Activated CD4-positive, alpha-beta T cell treated with anti-CD3 and anti-CD28 coated beads for 1 hour (primary cell): ENCODE results near the gene WNT3A.
A peak's percentile ranks its signal among the peaks of the same experiment; 100 is the strongest.

Source experiments
- DNase-seq: peaks from one replicate; pipeline ENCODE4 v3.0.0-alpha.2; 2020

WNT3A gene

DNA sequence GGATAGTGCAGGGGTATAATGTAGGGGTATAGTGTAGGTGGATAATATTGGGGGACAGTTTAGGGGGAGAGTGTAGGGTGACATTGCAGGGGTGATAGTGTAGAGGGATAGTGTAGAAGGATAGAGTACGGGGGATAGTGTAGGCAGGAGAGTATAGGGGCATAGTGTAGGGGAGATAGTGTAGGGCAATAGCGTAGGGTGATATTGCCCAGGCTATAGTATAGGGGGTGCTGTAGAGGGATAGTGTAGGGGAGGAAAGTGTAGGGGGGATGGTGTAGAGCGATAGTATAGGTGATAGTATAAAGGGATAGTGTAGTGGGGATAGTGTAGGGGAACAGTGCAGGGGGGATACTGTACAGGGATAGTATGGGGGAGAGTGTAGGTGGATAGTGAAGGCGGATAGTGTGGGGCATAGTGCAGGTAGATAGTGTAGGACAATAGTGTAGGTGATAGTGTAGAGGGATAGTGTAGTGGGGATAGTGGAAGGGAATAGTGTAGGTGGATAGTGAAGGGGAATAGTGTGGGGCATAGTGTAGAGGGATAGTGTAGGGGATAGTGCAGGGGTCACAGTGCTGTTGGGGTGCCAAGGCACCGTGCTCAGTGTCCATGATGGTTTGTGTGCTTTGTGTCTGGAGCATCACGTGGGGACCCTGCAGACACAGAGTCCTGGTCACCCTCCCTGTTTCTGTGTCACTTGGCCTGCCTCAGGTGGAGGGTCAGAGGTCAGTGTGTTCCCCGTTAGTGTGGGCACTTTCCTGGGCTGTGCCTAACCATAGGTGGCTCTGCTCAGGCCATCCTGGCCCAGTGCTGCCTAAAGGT, 65.2 kb downstream of the WNT3A start:
- DNase-seq = no peak

DNA sequence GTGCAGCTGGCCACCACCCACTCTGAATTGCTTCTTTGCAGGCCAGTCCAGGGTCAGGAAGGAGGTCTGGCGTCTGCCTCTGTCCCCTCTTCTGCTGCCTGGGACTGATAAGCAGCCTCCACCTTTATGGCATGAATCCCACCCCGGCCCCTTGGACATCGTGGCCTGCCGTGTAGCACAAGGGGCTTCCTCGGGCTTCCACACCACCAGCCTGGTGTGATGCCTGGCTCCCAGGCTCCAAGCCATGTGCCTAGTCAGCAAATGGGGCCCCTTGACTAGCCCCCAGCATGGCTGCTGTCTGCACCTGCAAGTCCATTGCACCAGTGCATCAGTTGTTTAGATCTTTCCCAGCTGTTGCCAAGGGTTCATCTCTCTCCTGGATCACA, 65.9 kb downstream of the WNT3A start:
- DNase-seq = no peak

DNA sequence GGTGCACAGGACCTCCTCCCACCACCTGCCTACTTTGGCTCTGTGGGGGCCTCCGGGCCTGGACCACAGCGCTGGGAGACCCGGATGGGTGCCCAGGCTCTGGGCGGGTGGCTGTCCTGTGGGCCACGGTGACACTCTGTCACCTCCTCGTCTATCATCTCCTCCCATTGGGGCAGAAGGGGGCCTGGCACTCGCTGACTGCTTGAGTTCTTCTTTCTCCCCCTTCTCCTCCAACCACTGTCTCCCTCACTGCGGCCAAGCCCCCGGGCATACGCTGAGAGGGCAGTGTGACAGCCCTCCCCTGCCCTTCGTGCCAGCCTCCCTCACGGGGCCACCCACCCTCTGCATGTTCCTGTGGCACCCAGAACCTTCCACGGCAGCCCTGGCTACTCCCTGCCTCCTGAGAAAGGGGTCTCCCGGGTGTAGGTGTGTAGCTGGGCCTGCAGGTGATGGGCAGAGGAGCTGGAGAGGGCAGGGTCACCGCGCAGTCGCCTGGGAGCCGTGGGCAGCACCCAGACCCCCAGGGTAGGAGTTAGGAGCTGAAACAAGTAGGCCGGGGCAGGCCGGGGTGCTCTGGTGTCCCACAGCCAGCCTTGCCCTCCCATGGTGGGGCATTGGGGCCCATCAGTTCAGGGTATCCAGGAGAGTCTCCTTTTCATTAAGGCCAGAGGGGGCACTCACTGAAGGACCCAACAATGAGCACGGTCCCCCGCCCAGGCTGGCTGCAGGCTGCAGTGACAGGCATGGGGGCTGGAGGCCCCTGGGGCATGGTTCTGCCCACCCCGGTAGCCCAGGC, 66.5 kb downstream of the WNT3A start:
- no peak for DNase-seq

DNA sequence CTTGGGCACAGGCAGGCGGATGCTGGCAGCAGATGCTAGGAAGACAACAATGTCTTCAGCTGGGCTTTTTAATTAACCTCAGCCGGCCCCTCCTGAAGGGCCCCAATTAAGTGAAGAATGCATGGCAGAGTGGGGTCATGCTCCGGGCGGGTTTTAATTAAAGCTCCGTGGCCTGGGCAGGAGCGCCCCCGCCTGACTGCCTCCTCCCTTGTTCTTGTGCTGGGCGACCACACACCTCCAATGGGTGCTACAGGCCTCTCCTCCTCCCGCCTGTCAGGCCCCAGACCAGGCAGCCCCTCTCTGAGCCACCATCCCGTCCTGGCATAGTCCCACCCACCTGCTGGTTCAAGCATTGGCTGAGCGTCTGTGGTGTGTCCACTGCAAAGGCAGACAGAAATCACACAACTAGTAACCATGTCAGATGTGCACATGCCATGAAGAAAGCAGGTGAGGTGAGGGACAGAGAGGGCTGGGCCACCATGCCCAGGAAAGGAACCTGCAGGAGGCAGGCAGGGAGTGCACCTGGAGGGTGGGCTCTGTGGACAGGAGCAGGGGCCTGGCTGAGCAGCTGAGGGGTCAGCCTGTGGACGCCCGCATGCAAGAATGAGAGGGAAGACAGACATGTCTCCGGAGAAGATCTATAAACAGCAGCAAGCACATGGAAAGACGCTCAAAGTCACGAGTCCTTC, 67.2 kb downstream of the WNT3A start:
- no peak for DNase-seq

DNA sequence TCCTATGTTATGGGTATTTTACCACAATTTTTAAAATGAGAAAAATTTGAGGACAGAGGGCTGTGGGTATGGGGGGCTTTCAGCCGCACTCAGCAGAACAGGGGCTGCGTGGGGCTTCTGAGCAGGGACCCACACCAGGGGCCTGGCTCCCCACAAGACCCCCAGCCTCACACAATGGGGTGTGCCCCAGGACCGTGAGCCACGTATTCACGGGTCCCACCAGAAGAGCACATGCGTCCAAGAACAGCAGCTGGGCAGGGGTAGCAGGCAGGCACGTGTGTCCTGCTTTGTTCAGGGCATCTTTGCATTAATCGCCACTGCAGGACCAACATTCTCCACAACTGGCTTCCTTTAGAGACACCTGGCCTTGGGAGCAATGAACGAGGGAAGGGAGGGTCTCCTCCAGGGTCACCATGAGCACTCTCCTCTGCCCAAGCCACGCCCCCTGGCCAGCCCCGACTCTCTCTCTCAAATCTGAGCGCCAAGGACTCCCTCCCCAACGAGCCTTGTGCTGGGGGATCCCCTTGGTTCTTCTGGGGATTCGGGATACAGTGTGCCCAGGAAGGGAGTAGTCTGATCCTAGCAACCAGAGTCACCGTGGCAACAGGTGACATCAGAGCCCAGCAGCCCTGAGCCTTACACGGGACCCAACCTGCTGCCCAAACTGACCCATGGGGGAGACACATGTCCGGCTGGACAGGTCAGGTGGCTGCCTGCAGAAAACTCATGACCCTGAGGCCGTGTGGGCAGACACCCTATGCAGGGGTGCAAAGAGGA, 68.3 kb downstream of the WNT3A start:
- DNase-seq = no peak

DNA sequence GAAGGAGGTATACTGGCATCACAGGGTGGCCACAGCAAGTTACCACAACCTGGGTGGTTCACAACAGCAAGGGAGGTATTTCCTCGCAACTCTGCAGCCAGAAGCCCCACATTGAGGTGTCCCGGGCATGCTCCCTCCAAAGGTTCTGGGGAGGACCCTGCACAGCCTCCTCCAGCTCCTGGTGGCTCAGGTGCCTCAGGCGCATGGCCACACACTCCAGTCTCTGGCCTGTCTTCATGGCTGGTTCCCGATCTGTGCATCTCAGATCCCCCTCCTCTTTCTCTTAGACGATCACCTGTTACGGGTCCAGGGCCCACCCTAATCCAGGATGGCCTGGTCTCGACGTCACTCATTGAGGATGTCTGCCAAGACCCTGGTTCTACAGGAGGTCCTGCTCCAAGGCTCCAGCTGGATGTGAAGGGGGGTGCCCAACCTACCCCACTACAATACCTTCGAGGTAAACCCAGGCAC, 69.0 kb downstream of the WNT3A start:
- no peak for DNase-seq

DNA sequence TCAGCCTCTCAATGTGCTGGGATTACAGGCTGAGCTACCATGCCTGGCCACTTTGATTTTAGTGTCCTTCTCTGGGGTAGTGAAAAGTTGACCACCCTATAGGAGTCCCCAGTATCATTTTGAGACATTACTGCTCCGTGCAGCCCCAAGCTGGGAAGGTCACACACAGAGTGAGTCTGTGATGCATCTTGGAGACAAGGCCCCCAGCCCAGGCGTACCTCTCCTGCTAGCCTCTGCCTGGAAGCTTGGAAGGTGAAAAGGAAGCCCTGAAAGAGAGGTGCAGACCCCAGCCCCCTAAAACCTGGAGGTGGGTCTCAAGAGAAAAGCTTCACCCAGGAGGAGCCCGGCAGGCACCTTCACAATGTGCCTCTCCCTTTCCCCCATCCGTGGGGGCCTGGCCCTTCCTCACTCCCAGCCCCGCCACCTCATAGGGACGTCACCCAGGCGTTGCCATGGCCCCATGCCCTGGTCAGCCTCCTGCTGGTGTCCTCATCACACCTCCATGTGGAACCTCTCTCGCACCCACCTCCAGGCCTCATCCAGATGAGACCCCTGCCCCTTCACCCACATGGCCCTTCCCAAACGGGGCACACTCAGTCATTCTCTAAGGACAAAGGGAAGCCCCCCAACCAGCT, 70.1 kb downstream of the WNT3A start:
- no peak for DNase-seq

DNA sequence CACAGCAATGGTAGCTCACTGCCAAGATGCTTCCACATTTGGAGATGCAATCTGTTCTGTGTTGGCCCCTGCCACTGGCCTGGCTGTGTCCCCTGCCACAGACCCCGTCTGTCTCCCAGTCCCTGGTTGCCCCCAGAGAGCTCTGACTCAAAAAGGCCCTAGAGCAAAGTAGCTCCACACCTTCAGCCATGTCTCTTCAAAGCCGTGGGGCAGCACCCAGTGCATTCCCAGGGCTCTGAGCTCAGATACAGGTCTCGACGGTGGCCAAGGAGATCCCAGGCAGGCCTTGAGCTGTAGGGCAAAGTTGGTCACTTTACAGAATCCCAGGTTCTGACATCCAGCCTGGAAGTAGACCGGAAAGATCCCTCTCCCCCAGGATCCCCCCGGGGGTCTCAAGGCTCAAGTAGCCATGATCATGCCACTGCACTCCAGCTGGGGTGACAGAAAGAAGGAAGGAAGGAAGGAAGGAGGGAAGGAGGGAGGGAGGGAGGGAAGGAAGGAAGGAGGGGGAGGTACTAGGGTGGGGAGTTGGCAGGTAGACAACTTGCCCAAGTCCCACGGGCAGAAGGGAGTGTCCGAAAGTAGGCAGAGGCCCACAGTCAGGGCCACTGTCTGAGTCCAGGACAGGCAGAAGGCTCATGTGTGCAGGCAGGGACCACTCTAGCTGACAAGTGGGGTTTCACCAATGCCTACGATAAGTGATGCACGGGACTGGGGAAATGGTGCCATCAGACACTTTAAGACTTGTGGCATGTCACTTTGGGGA, 71.0 kb downstream of the WNT3A start:
- DNase-seq = no peak

DNA sequence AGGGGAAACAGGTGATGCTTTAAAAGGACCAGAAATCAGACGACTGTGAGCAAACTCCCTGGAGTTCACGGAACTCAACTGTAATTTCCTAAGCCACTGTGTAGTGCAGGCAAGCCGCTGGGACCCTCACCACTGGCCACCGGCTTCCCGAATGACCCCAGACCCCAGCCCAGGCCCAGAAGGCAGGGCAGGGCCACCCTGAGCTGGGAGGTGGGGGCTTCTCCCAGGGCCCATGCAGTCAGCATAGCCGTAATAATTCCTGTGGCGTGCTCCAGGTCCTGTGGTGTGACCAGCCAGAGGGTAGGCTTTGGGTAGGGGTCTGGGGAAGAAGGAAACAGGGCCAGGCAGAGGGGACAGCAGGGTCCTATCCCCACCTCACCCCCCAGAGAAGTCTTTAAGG, 72.2 kb downstream of the WNT3A start:
- DNase-seq = no peak

DNA sequence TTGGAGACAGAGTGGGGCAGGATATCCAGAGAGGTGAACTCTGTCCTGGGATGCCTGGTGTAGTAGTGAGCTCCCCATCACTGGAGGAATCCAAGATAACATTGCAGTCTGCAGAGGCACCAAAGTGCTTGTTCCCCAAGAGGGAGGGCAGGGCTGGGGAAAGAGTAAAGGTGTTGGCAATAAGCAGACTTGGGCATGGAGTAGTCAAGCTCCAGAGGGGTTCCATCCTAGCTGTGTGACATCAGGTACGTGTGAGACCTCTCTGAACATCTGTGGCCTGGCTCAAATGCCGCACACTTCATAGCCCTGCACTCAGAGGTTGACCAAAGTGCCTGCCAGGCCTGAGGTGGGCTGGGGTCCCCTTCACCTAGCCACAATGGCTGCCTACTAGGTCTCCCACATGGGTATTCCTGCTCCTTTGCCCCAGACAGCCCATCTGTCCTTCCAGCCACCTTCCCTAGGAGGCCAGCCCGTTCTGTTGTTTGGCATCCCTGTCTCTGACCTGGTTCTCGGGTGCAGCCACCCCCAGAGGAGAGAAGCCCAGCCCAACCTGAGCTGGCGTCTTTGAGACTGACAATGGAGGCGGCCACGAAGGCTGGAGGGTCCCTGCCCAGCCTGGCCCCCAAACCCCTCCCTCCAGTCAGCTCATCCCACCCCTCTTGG, 72.9 kb downstream of the WNT3A start:
- no peak for DNase-seq

DNA sequence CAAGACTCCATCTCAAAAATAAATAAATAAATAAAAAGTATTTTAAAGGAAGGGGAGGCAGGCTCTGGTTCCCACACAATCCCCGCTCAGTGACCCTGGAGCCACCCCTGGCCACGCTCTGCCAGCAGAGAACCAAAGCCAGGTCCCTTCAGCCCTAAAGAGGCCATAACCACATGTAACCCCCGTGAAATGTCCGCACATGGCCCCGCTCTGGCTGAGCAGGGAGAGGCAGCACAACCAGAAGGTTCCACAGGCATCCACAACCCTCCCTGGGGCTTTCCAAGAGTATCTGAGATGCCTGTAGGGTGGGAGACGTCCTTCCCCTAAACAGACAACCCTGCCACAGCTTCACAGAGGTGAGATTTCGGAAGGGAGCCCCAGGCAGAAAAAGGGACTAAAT, 74.3 kb downstream of the WNT3A start:
- DNase-seq = no peak

DNA sequence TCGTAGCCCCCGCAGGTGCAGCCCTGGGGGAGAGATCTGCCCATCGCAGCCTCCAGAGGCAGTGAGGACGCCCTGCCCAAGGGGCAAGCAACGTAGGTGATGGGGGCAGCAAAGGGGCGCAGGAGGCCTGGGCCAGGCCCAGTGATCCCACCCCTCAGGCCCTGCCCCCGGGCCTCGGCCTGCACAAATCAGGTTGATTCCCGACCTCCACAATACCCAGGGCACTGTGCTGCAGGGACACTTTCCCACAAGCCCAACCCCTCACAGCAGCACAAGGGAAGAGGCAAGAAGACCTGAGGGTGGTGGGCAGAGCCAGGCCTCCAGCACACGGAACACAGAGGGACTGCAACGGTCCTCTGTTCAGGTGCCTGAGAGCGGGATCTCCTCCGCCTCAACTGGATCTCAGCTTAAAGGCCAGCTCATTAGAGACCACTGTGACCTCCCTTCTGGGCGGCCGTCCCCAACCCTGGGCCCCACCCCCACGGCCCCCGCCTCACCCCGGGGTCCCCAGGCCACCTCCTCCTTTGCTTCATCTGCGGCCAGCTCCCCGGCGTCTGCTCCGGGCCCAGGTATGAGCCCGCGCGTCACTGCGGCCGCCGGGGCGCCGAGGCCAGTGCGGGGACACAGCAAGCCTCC, 74.9 kb downstream of the WNT3A start:
- DNase-seq = no peak

DNA sequence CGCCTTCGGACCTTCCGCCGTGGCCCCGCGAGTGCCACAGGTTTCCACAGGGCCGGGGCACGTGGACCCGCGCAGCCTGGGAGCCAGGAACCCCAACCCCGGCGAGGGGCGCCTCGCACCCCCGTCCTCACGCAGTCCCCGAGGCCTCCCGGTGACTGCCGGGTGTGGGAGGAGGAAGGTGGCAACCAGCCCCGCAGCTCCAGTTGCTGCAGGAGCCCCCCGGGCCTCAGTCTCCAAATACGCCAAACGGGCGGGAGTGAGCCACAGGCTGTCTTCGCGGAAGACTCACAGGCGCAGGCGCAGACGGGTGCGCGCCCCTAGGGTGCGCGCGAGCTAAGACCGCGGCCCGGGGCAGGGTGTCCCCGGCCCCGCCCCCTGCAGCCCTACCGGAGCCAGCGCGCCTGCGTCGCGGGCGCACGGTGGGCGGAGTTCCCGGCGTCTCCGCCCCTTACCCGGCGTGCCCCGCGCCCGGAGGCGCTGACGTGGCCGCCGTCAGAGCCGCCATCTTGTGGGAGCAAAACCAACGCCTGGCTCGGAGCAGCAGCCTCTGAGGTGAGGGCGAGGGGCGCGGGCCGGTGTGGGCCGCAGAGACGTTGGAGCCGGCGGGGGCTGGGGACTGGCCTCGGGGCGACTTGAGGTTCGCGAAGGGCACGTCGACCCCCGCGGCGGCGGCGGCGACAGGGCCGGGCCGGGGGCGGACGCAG, 75.6 kb downstream of the WNT3A start, which contains the start of gene ARF1:
ARF1 (plus strand) TSS at position 495 of the 704 bp plus-strand sequence. CDS start 14,407 bp downstream, outside the sequence.
- peak; percentile 93 for DNase-seq

DNA sequence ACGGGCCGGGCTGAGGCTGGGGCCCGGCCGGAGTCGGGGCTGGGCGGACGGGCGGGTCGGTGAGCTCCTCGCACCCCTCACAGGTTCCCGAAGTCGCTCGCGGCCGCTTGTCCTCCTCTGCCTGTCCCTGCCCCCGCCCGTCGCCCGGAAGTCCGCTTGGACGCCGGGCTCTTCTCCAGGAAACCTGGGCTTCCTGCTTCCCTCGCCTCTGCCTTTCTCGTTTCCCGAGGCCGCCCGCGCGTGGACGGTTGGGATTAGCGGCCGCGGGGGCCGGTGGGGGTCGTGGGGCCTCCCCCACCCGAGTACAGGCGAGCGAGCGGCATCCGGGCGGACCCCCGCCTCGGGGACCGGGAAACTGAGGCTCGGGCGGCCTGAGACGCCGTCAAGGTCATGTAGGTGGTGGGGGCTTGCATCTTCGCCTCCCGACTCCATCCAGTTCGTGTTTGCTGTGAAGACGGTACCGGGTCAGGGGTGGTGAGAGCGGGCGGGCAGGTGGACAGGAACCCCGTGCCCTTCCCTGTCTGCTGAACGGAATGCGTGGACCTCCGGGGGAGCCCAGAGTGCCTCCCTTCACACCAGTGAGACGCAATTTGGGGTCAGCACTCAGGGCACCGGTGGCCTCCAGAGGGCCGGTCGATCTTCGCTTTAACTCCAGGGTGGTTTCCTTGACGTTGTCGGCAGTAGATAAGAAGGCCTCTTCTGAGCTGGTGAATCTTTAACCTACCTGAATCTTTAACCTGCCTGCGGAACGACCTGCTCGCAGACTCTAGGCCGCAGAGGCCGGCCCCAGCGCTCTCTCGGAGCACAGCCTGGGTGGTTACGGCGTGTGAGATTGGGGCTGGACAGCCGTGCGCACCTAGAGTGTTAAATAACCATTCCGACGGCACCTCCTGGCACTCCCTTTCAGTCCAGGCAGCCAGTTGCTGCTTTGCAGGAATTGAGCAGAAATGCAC, 76.4 kb downstream of the WNT3A start:
- no peak for DNase-seq

DNA sequence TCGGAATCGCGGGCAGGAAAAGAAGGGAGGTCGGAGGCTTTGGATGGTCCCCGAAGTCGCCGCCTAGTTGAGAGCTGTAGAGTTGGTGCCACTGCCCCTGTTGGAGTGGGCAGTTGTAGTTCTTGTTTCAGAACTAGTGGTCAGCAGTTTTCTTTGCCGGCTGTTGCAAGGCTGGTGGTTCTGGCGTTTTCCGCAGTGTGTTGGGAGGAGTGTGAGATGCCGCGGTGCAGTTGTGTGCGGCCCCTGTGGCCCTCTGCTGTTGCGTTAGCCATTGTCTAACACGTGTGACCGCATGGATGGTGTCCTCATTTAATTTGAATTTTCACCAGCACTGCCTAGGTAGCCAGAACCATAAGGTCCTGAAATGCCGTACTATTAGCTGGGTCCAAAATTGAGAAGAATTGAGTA, 77.1 kb downstream of the WNT3A start:
- no peak for DNase-seq

DNA sequence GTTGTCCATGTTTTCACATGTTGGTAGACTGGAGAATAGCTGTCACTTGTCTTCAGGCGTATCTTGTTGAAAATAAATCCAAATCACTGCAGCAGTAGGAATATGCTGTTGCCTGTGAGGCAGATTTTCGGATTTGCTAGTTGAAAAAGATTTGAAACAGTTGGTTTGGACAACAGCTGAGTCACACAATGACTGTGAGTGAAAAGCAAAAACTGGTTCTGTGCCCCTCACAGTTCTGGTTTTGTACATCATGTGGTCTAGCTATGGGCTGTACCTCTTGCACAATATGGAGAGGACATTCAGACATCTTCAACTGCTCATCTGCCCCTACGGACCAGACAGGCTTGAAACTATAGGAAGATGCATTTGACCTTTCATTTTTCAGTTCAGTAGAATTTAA, 77.5 kb downstream of the WNT3A start:
- no peak for DNase-seq

DNA sequence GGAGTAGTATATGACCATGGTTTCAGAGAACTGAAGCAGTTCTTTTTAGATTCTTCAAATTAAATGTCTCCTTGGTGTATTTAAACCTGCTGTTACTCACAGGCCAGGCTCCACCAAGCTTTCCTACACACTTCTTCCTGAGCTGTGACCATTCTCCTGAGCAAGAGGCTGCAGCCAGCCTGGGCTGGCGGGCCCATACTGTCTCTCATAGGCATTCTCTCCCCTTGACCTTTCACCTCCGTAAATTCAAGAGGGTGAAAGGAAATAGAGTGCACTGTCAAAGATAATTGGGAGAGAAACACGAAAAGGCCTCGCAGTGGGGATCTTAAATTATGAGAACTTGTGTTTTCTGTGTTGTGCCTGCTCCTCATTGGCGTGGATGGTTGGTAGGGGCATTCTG, 78.0 kb downstream of the WNT3A start:
- DNase-seq = no peak

DNA sequence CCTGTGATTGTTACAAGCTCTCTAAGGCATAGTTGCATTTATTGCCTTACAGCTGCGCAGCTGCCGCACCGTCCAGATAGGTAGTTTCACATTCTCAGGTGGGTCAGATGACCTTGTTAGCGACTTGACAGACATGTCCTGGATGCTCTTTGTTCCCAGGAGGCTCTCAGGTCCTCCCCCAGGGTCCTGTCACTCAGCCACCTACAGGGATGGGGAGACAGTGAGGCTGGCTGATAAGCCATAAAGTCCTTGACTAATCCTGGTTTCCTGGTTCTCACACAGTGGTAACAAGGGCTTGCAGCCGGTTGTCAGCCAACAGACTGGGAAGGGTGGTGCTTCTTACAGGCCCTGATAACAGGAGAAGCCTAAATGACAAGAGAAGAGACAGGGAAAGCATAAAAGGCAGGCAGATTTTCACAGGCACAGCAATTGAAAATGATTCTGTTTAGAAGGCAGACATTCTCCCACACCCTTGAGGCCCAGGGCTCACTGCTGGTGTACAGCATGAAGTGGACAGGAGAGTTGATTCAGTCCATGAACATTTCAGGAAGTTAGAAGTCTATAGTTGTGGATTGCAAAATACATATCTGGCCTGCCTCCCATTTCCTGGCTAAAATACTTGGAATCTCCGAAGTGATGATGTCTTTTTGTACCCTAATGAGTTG, 78.6 kb downstream of the WNT3A start:
- DNase-seq = no peak
